GM12873 (cell line): Measurements from ENCODE around the gene CD3E.

Source experiments
- TF ChIP-seq, protein P1 (sequence below): IDR thresholded peaks from 2 replicates; pipeline ENCODE4 v1.5.1; 2012; ENCODE audit warnings: low read depth, mild to moderate bottlenecking, moderate library complexity, low read length, control low read depth; ENCODE audit not compliant: insufficient read depth; ENCODE audit errors: missing control alignments

Gene CD3E

DNA sequence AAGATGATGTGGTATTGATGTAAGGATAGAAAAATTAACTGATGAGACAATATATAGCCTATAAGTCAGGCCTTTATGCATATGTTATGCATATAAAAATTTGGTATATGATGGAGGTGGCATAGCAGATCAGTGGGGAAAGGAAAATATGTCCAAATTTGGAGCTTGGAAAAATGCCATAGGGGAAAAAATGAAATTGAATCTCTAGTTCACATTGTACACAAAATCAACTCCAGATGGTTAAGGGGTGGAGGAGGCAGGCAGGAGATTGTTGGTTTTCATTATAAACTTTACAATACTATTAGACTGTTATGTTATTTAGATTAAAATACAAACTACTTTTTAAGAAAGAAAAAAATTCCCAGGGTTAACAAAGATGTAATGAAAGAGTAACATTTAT, 15.1 kb upstream of the CD3E start:
- TF ChIP-seq, protein P1, sequence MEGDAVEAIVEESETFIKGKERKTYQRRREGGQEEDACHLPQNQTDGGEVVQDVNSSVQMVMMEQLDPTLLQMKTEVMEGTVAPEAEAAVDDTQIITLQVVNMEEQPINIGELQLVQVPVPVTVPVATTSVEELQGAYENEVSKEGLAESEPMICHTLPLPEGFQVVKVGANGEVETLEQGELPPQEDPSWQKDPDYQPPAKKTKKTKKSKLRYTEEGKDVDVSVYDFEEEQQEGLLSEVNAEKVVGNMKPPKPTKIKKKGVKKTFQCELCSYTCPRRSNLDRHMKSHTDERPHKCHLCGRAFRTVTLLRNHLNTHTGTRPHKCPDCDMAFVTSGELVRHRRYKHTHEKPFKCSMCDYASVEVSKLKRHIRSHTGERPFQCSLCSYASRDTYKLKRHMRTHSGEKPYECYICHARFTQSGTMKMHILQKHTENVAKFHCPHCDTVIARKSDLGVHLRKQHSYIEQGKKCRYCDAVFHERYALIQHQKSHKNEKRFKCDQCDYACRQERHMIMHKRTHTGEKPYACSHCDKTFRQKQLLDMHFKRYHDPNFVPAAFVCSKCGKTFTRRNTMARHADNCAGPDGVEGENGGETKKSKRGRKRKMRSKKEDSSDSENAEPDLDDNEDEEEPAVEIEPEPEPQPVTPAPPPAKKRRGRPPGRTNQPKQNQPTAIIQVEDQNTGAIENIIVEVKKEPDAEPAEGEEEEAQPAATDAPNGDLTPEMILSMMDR, result no peak

GRCh38 chr11:118290923-118291322, 13.6 kb upstream of the CD3E start:
- TF ChIP-seq, protein P1, result peak; percentile 57

GRCh38 chr11:118291477-118292135, 12.9 kb upstream of the CD3E start:
- TF ChIP-seq, protein P1, result no peak

GRCh38 chr11:118294053-118294452, 10.5 kb upstream of the CD3E start:
- TF ChIP-seq, protein P1, result no peak

- TF ChIP-seq, protein P1, result no peak
These were observed 9.3 kb upstream of the CD3E start for GRCh38 chr11:118295199-118295598.

GRCh38 chr11:118295815-118296454, 8.6 kb upstream of the CD3E start:
- TF ChIP-seq, protein P1, result peak; percentile 64

DNA sequence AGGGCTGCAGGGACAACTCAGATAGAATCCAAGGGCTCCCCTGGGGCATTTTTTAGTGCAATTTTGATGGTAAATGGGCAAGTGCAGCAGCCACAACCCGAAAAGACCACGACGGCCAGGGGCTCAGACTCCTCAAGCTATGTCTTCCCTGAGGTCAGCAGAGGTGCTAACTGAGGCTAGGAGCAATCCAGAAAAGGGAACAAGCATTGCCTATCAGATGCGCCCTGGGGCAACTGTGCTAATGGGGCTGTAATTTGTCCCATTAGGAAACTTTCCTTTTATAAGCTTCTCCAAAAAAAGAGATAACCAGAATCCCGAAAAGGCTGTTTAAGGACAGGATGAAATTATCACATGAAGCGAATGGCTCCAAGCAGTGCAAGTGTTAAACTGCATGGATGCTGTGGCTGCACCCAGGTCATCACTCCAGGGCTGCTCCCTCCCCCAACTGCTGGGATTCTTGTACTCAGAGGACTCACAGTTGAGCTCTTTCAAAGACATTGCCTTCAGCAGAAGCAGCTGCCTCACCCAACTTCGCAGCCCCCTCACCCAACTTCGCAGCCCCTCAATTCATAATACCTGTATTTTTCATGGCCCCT, 2.8 kb upstream of the CD3E start:
- TF ChIP-seq, protein P1, result no peak
